ENCODE measurements around the gene LDLRAD4.

- TF ChIP-seq, protein P1, sequence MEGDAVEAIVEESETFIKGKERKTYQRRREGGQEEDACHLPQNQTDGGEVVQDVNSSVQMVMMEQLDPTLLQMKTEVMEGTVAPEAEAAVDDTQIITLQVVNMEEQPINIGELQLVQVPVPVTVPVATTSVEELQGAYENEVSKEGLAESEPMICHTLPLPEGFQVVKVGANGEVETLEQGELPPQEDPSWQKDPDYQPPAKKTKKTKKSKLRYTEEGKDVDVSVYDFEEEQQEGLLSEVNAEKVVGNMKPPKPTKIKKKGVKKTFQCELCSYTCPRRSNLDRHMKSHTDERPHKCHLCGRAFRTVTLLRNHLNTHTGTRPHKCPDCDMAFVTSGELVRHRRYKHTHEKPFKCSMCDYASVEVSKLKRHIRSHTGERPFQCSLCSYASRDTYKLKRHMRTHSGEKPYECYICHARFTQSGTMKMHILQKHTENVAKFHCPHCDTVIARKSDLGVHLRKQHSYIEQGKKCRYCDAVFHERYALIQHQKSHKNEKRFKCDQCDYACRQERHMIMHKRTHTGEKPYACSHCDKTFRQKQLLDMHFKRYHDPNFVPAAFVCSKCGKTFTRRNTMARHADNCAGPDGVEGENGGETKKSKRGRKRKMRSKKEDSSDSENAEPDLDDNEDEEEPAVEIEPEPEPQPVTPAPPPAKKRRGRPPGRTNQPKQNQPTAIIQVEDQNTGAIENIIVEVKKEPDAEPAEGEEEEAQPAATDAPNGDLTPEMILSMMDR (IDR thresholded peaks at IDR 0.05) = no peak
- no peak for TF ChIP-seq POLR2A (IDR thresholded peaks at IDR 0.05)
Measured at GRCh38 chr18:13201292-13201691, 17.3 kb upstream of the LDLRAD4 start.
